Measurements from ENCODE around the gene ARSJ.

DNA sequence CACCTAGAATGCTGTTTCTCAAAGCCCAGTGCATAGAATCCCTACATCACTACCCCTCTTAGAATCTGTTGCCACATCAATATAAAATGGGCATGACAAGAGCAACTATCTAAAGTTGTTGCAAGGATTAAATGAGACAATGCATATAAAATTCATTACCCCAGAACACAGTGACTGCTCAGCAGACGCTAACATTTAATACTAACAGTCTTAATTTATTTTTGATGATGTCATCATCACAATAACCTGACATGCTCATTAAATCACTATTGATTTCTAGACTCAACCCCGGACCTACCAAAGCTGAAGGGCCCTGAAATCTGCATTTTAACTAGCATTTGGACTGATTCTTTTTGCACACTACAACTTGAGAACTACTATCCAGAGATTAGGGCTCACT, 3.9 kb downstream of the ARSJ start:
- TF ChIP-seq, protein P1, sequence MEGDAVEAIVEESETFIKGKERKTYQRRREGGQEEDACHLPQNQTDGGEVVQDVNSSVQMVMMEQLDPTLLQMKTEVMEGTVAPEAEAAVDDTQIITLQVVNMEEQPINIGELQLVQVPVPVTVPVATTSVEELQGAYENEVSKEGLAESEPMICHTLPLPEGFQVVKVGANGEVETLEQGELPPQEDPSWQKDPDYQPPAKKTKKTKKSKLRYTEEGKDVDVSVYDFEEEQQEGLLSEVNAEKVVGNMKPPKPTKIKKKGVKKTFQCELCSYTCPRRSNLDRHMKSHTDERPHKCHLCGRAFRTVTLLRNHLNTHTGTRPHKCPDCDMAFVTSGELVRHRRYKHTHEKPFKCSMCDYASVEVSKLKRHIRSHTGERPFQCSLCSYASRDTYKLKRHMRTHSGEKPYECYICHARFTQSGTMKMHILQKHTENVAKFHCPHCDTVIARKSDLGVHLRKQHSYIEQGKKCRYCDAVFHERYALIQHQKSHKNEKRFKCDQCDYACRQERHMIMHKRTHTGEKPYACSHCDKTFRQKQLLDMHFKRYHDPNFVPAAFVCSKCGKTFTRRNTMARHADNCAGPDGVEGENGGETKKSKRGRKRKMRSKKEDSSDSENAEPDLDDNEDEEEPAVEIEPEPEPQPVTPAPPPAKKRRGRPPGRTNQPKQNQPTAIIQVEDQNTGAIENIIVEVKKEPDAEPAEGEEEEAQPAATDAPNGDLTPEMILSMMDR (IDR thresholded peaks at IDR 0.05; ENCODE audit: low read length) = no peak
- TF ChIP-seq EZH2 (optimal IDR thresholded peaks at IDR 0.05; ENCODE audit: low read depth, low read length) (no peak), EZH2phosphoT487 (IDR thresholded peaks at IDR 0.05; ENCODE audit: low read length) (no peak)
